Lung (tissue), 12 donors: Measurements from ENCODE around the gene CPD. TPM values are rescaled to one million over a fixed set of nuclear protein-coding genes. Genes with fewer than 3 reads are reported as not detected.
A peak's percentile ranks its signal among the peaks of the same experiment; 100 is the strongest.

ENCODE experiments used
- ATAC-seq: fragments of 200-7000 bp; cut with Tn5 transposase; one replicate; pipeline ENCODE4 v1.9.1; 2020; ENCODE audit warnings: moderate number of reproducible peaks; ENCODE audit not compliant: insufficient read depth, low FRiP score
- DNase-seq, 3 donors: peaks; one replicate each; pipeline ENCODE4 v3.0.0-alpha.2; 2013 to 2017
- H3K27ac ChIP-seq, 2 donors: one replicate each; pipeline ENCODE4 v1.5.1; 2013; ENCODE audit warnings: mild to moderate bottlenecking in 2 of 2, moderate library complexity in 2 of 2, control low read depth in 1 of 2, inconsistent platforms in 1 of 2, low read depth in 1 of 2, low read length in 1 of 2
- H3K27me3 ChIP-seq, 3 donors: one replicate each; pipeline ENCODE4 v1.5.1; 2013; ENCODE audit warnings: low read length in 2 of 3; ENCODE audit not compliant: control insufficient read depth in 3 of 3, insufficient read depth in 3 of 3
- H3K36me3 ChIP-seq, 4 donors: one replicate each; pipeline ENCODE4 v1.5.1; 2013; ENCODE audit warnings: low read length in 4 of 4, mild to moderate bottlenecking in 1 of 4, moderate library complexity in 1 of 4; ENCODE audit not compliant: control insufficient read depth in 4 of 4, insufficient read depth in 4 of 4
- H3K4me1 ChIP-seq, 5 donors: one replicate each; pipeline ENCODE4 v1.5.1; 2013; ENCODE audit warnings: low read length in 5 of 5, mild to moderate bottlenecking in 2 of 5, moderate library complexity in 1 of 5; ENCODE audit not compliant: control insufficient read depth in 5 of 5, insufficient read depth in 5 of 5
- H3K4me3 ChIP-seq: one replicate; pipeline ENCODE4 v1.5.1; 2013; ENCODE audit warnings: mild to moderate bottlenecking, control low read depth, moderate library complexity
- H3K9ac ChIP-seq, 2 donors: one replicate each; pipeline ENCODE4 v1.5.1; 2013; ENCODE audit warnings: low read length in 2 of 2, control low read depth in 1 of 2; ENCODE audit not compliant: insufficient read depth in 1 of 2
- H3K9me3 ChIP-seq, 4 donors: one replicate each; pipeline ENCODE4 v1.5.1; 2013; ENCODE audit warnings: low read length in 3 of 4, mild to moderate bottlenecking in 1 of 4, moderate library complexity in 1 of 4; ENCODE audit not compliant: control insufficient read depth in 4 of 4, insufficient read depth in 3 of 4
- CTCF ChIP-seq: IDR thresholded peaks from 2 replicates; pipeline ENCODE4 v1.5.1; 2012; ENCODE audit warnings: mild to moderate bottlenecking; ENCODE audit errors: control extremely low read depth, extremely low read depth
- WGBS, 2 donors: extraction: QIAGEN DNeasy Blood & Tissue Kit; methylation state at CpG; one replicate each; pipeline ENCODE4 v1.1.7; 2013; 5-methylcytosine and 5-hydroxymethylcytosine counted together
- polyA plus RNA-seq, 2 donors: library from polyadenylated mRNA; stranded (reverse); fragments of 200-250 nt; gene quantifications; one replicate each; pipeline ENCODE4 v1.2.1, GENCODE V29; 2013
- total RNA-seq, 2 donors: library from RNA; depleted of rRNA in 1 of 2; stranded (reverse); fragments of >200 nt in 1 of 2; gene quantifications; one replicate each; pipeline ENCODE4 v1.2.1, GENCODE V29; 2014 to 2021
- donor health status: control.
- donor health status: control.
- donor health status: Bipolar disorder and iron deficiency.
- donor health status: healthy.
- donor health status: DM: yes; HTN: yes; CAD: no.

The CPD gene
- total and polyA plus RNA-seq, 4 donors, result 11.1 to 126 (median 88.1) TPM

GRCh38 chr17:30396129-30396528 is 17.4 kb downstream of the CPD start:
- no peak overlapping the region for H3K4me3 ChIP-seq
- ATAC-seq (no peak), DNase-seq (peak in 1 of 3 donors; percentile 47)
- 78 to 83% methylated on average over 1 of the region's 1 CpG for WGBS, 2 donors
- no peaks in the 10 kb centered on the region for H3K9me3 ChIP-seq
- peaks cover 0 to 6% (median 3%) of the 10 kb centered on the region in 5 donors for H3K4me1 ChIP-seq
- no peak for TF ChIP-seq CTCF
- H3K27ac ChIP-seq, result no peak overlapping the region
- H3K36me3 ChIP-seq, result peaks cover 0 to 10% (median 4%) of the 10 kb centered on the region in 4 donors
- H3K9ac ChIP-seq, result no peak overlapping the region
- no peaks in the 10 kb centered on the region for H3K27me3 ChIP-seq

GRCh38 chr17:30396612-30397011 is 17.9 kb downstream of the CPD start:
- Histone ChIP-seq H3K4me1 (peaks cover 0 to 6% (median 3%) of the 10 kb centered on the region in 5 donors), H3K27ac (no peak overlapping the region), H3K27me3 (no peaks in the 10 kb centered on the region), H3K36me3 (peaks cover 0 to 6% (median 2%) of the 10 kb centered on the region in 4 donors), H3K9me3 (no peaks in the 10 kb centered on the region), H3K4me3 (no peak overlapping the region), H3K9ac (no peak overlapping the region)
- ATAC-seq (no peak), DNase-seq (no peak)
- 80 to 84% methylated on average over 4 of the region's 4 CpGs for WGBS, 2 donors
- TF ChIP-seq CTCF, result no peak

GRCh38 chr17:30398328-30399041 is 19.8 kb downstream of the CPD start:
- peaks cover 0 to 7% (median 5%) of the 10 kb centered on the region in 4 donors for H3K36me3 ChIP-seq
- H3K4me1 ChIP-seq, result peaks cover 0 to 6% (median 3%) of the 10 kb centered on the region in 5 donors
- 96 to 97% methylated on average over 1 of the region's 1 CpG for WGBS, 2 donors
- H3K27me3 ChIP-seq, result no peaks in the 10 kb centered on the region
- H3K9ac ChIP-seq, result no peak overlapping the region
- DNase-seq (no peak), ATAC-seq (no peak)
- H3K4me3 ChIP-seq, result no peak overlapping the region
- TF ChIP-seq CTCF, result no peak
- H3K9me3 ChIP-seq, result peaks cover 0 to 2% (median 0%) of the 10 kb centered on the region in 4 donors
- no peak overlapping the region for H3K27ac ChIP-seq

GRCh38 chr17:30401097-30401496 is 22.4 kb downstream of the CPD start:
- ATAC-seq, result no peak

More at GRCh38 chr17:30401097-30401496, 22.4 kb downstream of the CPD start:
- TF ChIP-seq CTCF, result no peak
- Histone ChIP-seq H3K4me1 (peaks cover 0 to 4% (median under 1%) of the 10 kb centered on the region in 5 donors), H3K9ac (no peak overlapping the region), H3K27ac (no peak overlapping the region), H3K9me3 (peaks cover 0 to 2% (median 0%) of the 10 kb centered on the region in 4 donors), H3K36me3 (peaks cover 0 to 6% (median 4%) of the 10 kb centered on the region in 4 donors), H3K4me3 (no peak overlapping the region), H3K27me3 (no peaks in the 10 kb centered on the region)
- no peak for DNase-seq
- 56 to 84% methylated on average over 1 of the region's 1 CpG for WGBS, 2 donors
